ENCODE data around the gene STARD10. TPM values are rescaled to one million over a fixed set of nuclear protein-coding genes. Genes with fewer than 3 reads are reported as not detected.

STARD10 gene
- total and polyA plus RNA-seq, 2 of the 8 experiments (the other 6 are each of a cell fraction or from before 2014, with no cell fraction given): 23.7 to 35.7 TPM

GRCh38 chr11:72758690-72759389 is 35.0 kb downstream of the STARD10 start:
- Histone ChIP-seq H3K9ac (replicated peaks in 1 of 4; ENCODE audit: extremely low read depth in 1 of 4, low read depth in 3 of 4, low read length in 3 of 4) (no peak overlapping the region), H2AK5ac (ENCODE audit: low read depth, low read length) (0 out of 2 replicates have a peak overlapping the region, but pooled peaks have one; percentile 33), H4K20me1 (replicated peaks in 1 of 2; ENCODE audit: control insufficient read depth in 1 of 2, insufficient read depth in 2 of 2, low read length in 2 of 2) (peaks cover 0 to 2% of the 10 kb centered on the region in 2 experiments), H2AFZ (ENCODE audit: low read length) (no peak overlapping the region), H4K5ac (ENCODE audit: insufficient read length, low read depth, low read length) (no peak overlapping the region), H3K9me3 (ENCODE audit: insufficient read depth in 2 of 2, low read depth in 1 of 2, low read length in 1 of 2) (no peaks in the 10 kb centered on the region), H3K79me1 (ENCODE audit: low read depth, low read length) (no peaks in the 10 kb centered on the region), H3K56ac (replicated peaks; ENCODE audit: insufficient read length, low read depth, low read length) (no peak overlapping the region), H2BK5ac (ENCODE audit: low read depth, low read length) (0 out of 2 replicates have a peak overlapping the region, but pooled peaks have one; percentile 21), H4K91ac (replicated peaks; ENCODE audit: insufficient read length, low read length) (no peak overlapping the region), H3K36me3 (ENCODE audit: control insufficient read depth in 2 of 4, insufficient read depth in 4 of 4, low read length in 3 of 4) (no peaks in the 10 kb centered on the region), H2BK12ac (ENCODE audit: low read depth, low read length) (0 out of 2 replicates have a peak overlapping the region, but pooled peaks have one; percentile 43), H2BK120ac (replicated peaks; ENCODE audit: low read depth, low read length) (no peak overlapping the region), H3K23me2 (ENCODE audit: low read depth, low read length) (no peaks in the 10 kb centered on the region; the same call in 1 of the 2 replicates), H3K4ac (replicated peaks; ENCODE audit: insufficient read length, low read depth, low read length) (no peak overlapping the region), H3K4me3 (ENCODE audit: extremely low read depth in 1 of 4, insufficient read depth in 2 of 4, low read depth in 3 of 4, low read length in 4 of 4) (no peak overlapping the region), H3K4me1 (replicated peaks in 1 of 4; ENCODE audit: control insufficient read depth in 3 of 4, insufficient read depth in 4 of 4, low read length in 3 of 4) (peaks cover 0 to 10% (median 2%) of the 10 kb centered on the region in 4 experiments; a peak in 4 of 7 replicates), H3K14ac (ENCODE audit: insufficient read length) (no peak overlapping the region), H3K79me2 (ENCODE audit: control insufficient read depth in 1 of 2, insufficient read depth in 2 of 2, low read length in 2 of 2) (no peaks in the 10 kb centered on the region), H3K18ac (ENCODE audit: extremely low read depth, low read length) (no peak overlapping the region), H3K27me3 (replicated peaks in 1 of 4; ENCODE audit: control insufficient read depth in 3 of 4, extremely low read depth in 1 of 4, insufficient read depth in 3 of 4, low read length in 3 of 4) (peaks cover 0 to 8% (median 4%) of the 10 kb centered on the region in 4 experiments; a peak in 3 of 7 replicates), H2BK20ac (ENCODE audit: low read length) (no peak overlapping the region), H3K23ac (ENCODE audit: insufficient read length) (no peak overlapping the region), H2BK15ac (ENCODE audit: low read length) (peak overlapping the region; percentile 75; the same call in 1 of the 2 replicates), H3K27ac (ENCODE audit: low read depth, low read length) (no peak overlapping the region), H4K8ac (ENCODE audit: extremely low read depth, insufficient read depth, low read length) (no peak overlapping the region), H3K4me2 (ENCODE audit: insufficient read depth in 1 of 2, low read depth in 2 of 2, low read length in 2 of 2) (no peak overlapping the region)
- WGBS, 2 experiments (ENCODE audit: extremely low coverage in 1 of 2, insufficient coverage in 1 of 2, insufficient read length in 1 of 2, insufficient replicate concordance in 2 of 2, low coverage in 1 of 2, low lambda C conversion rate in 2 of 2, missing lambda C conversion rate in 1 of 2): 94% methylated on average over 17 of the region's 17 CpGs; no CpG with 5 or more reads in 1 of the 2 experiments
- FAIRE-seq (no peak), DNase-seq (ENCODE audit: low read depth in 1 of 2, low spot score in 2 of 2) (no peak)
- no peak for TF ChIP-seq FOSL1 (IDR thresholded peaks at IDR 0.05; ENCODE audit: insufficient read depth, low read depth, low read length)
- no peak for TF ChIP-seq CBX5 (IDR thresholded peaks at IDR 0.05; ENCODE audit: low read depth, low read length)
- no peak for TF ChIP-seq TCF12 (IDR thresholded peaks at IDR 0.05; ENCODE audit: low read depth, low read length)
- no peak for TF ChIP-seq ZNF274 (IDR thresholded peaks at IDR 0.05; ENCODE audit: borderline replicate concordance, extremely low read depth, low read length)
- no peak for TF ChIP-seq RFX5 (IDR thresholded peaks at IDR 0.05; ENCODE audit: borderline replicate concordance, low read depth, low read length)
- TF ChIP-seq YY1 (IDR thresholded peaks at IDR 0.05; ENCODE audit: low read depth, low read length): no peak
- TF ChIP-seq POLR2A (IDR thresholded peaks at IDR 0.05; ENCODE audit: control extremely low read depth in 1 of 2, low read depth in 2 of 2, low read length in 2 of 2): no peak
- TF ChIP-seq CTBP2 (IDR thresholded peaks at IDR 0.05; ENCODE audit: borderline replicate concordance, insufficient read depth, insufficient read length, low read length): no peak
- TF ChIP-seq BACH1 (IDR thresholded peaks at IDR 0.05; ENCODE audit: low read length): no peak
- no peak for TF ChIP-seq BCL11A (IDR thresholded peaks at IDR 0.05; ENCODE audit: low read depth in 2 of 2, low read length in 2 of 2)
- no peak for TF ChIP-seq SIX5 (IDR thresholded peaks at IDR 0.05; ENCODE audit: low read depth, low read length)
- TF ChIP-seq ASH2L (IDR thresholded peaks at IDR 0.05; ENCODE audit: low read length): no peak
- CTCF ChIA-PET (ENCODE audit: partially characterized antibody): interaction anchor here (0.7 to 1.5 kb wide), 6 partner anchors 12 to 129 kb away, joined by 3 to 4 read pairs (median 3); no protein-coding TSS in a partner anchor
- POLR2A ChIA-PET (ENCODE audit: partially characterized antibody): interaction anchor here (0.9 kb wide), 2 partner anchors 18 to 24 kb away, joined by 4 read pairs; no protein-coding TSS in a partner anchor

Data from H1 (cell line).